Trophoblast cell (in vitro differentiated cells and primary cell): ENCODE data around the gene CD40LG.

Experiments used
- DNase-seq, 2 donors: peaks; one replicate each; pipeline ENCODE4 v3.0.0-alpha.2; 2016
- H2AFZ ChIP-seq: 2 replicates; pipeline ENCODE4 v1.6.1; 2013; ENCODE audit warnings: low read length, moderate library complexity, mild to moderate bottlenecking; ENCODE audit not compliant: insufficient read depth, poor library complexity
- H2AK5ac ChIP-seq: 2 replicates; pipeline ENCODE4 v1.6.1; 2013; ENCODE audit warnings: mild to moderate bottlenecking, low read length
- H2BK120ac ChIP-seq: 2 replicates; pipeline ENCODE4 v1.6.1; 2013; ENCODE audit warnings: low read length, mild to moderate bottlenecking, moderate library complexity; ENCODE audit not compliant: insufficient read depth, poor library complexity
- H2BK12ac ChIP-seq: 2 replicates; pipeline ENCODE4 v1.6.1; 2013; ENCODE audit warnings: mild to moderate bottlenecking, low read length, moderate library complexity
- H2BK5ac ChIP-seq: 2 replicates; pipeline ENCODE4 v1.6.1; 2013; ENCODE audit warnings: low read length, low read depth, moderate library complexity, mild to moderate bottlenecking; ENCODE audit not compliant: poor library complexity
- H3K14ac ChIP-seq: 2 replicates; pipeline ENCODE4 v1.6.1; 2013; ENCODE audit warnings: mild to moderate bottlenecking, low read length
- H3K18ac ChIP-seq: 2 replicates; pipeline ENCODE4 v1.6.1; 2013; ENCODE audit warnings: mild to moderate bottlenecking, low read length
- H3K23ac ChIP-seq: 2 replicates; pipeline ENCODE4 v1.6.1; 2013; ENCODE audit warnings: low read length
- H3K27ac ChIP-seq: 2 replicates; pipeline ENCODE4 v1.5.1; 2013; ENCODE audit warnings: low read depth, mild to moderate bottlenecking, inconsistent platforms, low read length, moderate library complexity
- H3K27me3 ChIP-seq: 2 replicates; pipeline ENCODE4 v1.6.1; 2013; ENCODE audit warnings: inconsistent platforms, mild to moderate bottlenecking, low read length, moderate library complexity; ENCODE audit not compliant: insufficient read depth
- H3K36me3 ChIP-seq, 2 experiments: 1 replicate in 1 of 2; 2 replicates in 1 of 2; pipeline ENCODE4 v1.6.1; 2013; ENCODE audit warnings: low read length in 2 of 2, mild to moderate bottlenecking in 2 of 2, moderate library complexity in 1 of 2; ENCODE audit not compliant: insufficient read depth in 2 of 2, control insufficient read depth in 1 of 2
- H3K4ac ChIP-seq: 2 replicates; pipeline ENCODE4 v1.6.1; 2013; ENCODE audit warnings: low read depth, mild to moderate bottlenecking, low read length, moderate library complexity
- H3K4me1 ChIP-seq, 2 experiments: 1 replicate in 1 of 2; 2 replicates in 1 of 2; pipeline ENCODE4 v1.6.1; 2013; ENCODE audit warnings: low read length in 2 of 2, mild to moderate bottlenecking in 2 of 2, moderate library complexity in 1 of 2; ENCODE audit not compliant: insufficient read depth in 2 of 2, control insufficient read depth in 1 of 2
- H3K4me2 ChIP-seq: 2 replicates; pipeline ENCODE4 v1.6.1; 2013; ENCODE audit warnings: inconsistent platforms, mild to moderate bottlenecking, low read length, moderate library complexity
- H3K4me3 ChIP-seq: 2 replicates; pipeline ENCODE4 v1.5.1; 2013; ENCODE audit warnings: mild to moderate bottlenecking, low read depth, low read length, inconsistent platforms
- H3K79me1 ChIP-seq: one replicate; pipeline ENCODE4 v1.6.1; 2013; ENCODE audit warnings: low read length
- H3K79me2 ChIP-seq: 2 replicates; pipeline ENCODE4 v1.6.1; 2013; ENCODE audit warnings: low read length, mild to moderate bottlenecking; ENCODE audit not compliant: control insufficient read depth, insufficient read depth, poor library complexity
- H3K9ac ChIP-seq: 2 replicates; pipeline ENCODE4 v1.6.1; 2013; ENCODE audit warnings: mild to moderate bottlenecking, low read length
- H3K9me3 ChIP-seq: 2 replicates; pipeline ENCODE4 v1.6.1; 2013; ENCODE audit warnings: low read depth, mild to moderate bottlenecking, control low read depth, inconsistent platforms, low read length; ENCODE audit not compliant: insufficient read depth
- H4K12ac ChIP-seq: 2 replicates; pipeline ENCODE4 v1.6.1; 2013; ENCODE audit warnings: low read depth, mild to moderate bottlenecking, low read length, moderate library complexity
- H4K8ac ChIP-seq: 2 replicates; pipeline ENCODE4 v1.6.1; 2013; ENCODE audit warnings: low read depth, mild to moderate bottlenecking, low read length, moderate library complexity
- H4K91ac ChIP-seq: one replicate; pipeline ENCODE4 v1.6.1; 2013; ENCODE audit warnings: low read depth, mild to moderate bottlenecking, low read length, moderate library complexity
- WGBS: extraction: QIAGEN DNeasy Blood & Tissue Kit; methylation state at CpG from one replicate; pipeline ENCODE4 v1.1.7; 2013; ENCODE audit warnings: missing lambda C conversion rate; ENCODE audit not compliant: insufficient read length, insufficient coverage; ENCODE audit errors: extremely low coverage; 5-methylcytosine and 5-hydroxymethylcytosine counted together

CD40LG gene

GRCh38 chrX:136658151-136658550 is 10.2 kb downstream of the CD40LG start:
- no peak overlapping the region for H3K4ac ChIP-seq
- H3K9me3 ChIP-seq, result no peaks in the 10 kb centered on the region
- no peak for DNase-seq
- H3K18ac ChIP-seq, result no peak overlapping the region
- no peak overlapping the region for H2AK5ac ChIP-seq
- no peak overlapping the region for H4K12ac ChIP-seq
- H2BK5ac ChIP-seq, result no peak overlapping the region
- no peaks in the 10 kb centered on the region for H3K4me1 ChIP-seq
- no peak overlapping the region for H3K4me2 ChIP-seq
- no peak overlapping the region for H4K91ac ChIP-seq
- no peak overlapping the region for H3K14ac ChIP-seq
- no peak overlapping the region for H3K9ac ChIP-seq
- no peak overlapping the region for H2AFZ ChIP-seq
- H3K27ac ChIP-seq, result no peak overlapping the region
- no peak overlapping the region for H4K8ac ChIP-seq
- H2BK12ac ChIP-seq, result no peak overlapping the region
- WGBS, result no CpG with 5 or more reads among the region's 5 CpGs
- no peaks in the 10 kb centered on the region for H3K36me3 ChIP-seq
- no peak overlapping the region for H3K23ac ChIP-seq
- no peak overlapping the region for H2BK120ac ChIP-seq
- no peaks in the 10 kb centered on the region for H3K79me1 ChIP-seq
- H3K79me2 ChIP-seq, result no peaks in the 10 kb centered on the region
- no peak overlapping the region for H3K4me3 ChIP-seq
- H3K27me3 ChIP-seq, result no peaks in the 10 kb centered on the region

DNA sequence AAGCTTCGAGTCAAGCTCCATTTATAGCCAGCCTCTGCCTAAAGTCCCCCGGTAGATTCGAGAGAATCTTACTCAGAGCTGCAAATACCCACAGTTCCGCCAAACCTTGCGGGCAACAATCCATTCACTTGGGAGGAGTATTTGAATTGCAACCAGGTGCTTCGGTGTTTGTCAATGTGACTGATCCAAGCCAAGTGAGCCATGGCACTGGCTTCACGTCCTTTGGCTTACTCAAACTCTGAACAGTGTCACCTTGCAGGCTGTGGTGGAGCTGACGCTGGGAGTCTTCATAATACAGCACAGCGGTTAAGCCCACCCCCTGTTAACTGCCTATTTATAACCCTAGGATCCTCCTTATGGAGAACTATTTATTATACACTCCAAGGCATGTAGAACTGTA is 11.2 kb downstream of the CD40LG start:
- WGBS, result no CpG with 5 or more reads among the region's 9 CpGs
- Histone ChIP-seq H2AFZ (no peak overlapping the region), H3K4me1 (no peaks in the 10 kb centered on the region), H3K9me3 (no peaks in the 10 kb centered on the region), H4K8ac (no peak overlapping the region), H2BK12ac (no peak overlapping the region), H2BK5ac (no peak overlapping the region), H3K79me2 (no peaks in the 10 kb centered on the region), H3K27ac (no peak overlapping the region), H3K14ac (no peak overlapping the region), H2AK5ac (no peak overlapping the region), H3K18ac (no peak overlapping the region), H3K4me3 (no peak overlapping the region), H4K12ac (no peak overlapping the region), H4K91ac (no peak overlapping the region), H3K4ac (no peak overlapping the region), H2BK120ac (no peak overlapping the region), H3K9ac (no peak overlapping the region), H3K23ac (no peak overlapping the region), H3K27me3 (no peaks in the 10 kb centered on the region), H3K4me2 (no peak overlapping the region), H3K36me3 (no peaks in the 10 kb centered on the region), H3K79me1 (no peaks in the 10 kb centered on the region)
- no peak for DNase-seq

GRCh38 chrX:136660896-136661295 is 12.9 kb downstream of the CD40LG start:
- Histone ChIP-seq H3K27ac (no peak overlapping the region), H2BK5ac (no peak overlapping the region), H3K4me3 (no peak overlapping the region), H3K9me3 (no peaks in the 10 kb centered on the region), H3K4ac (no peak overlapping the region), H4K12ac (no peak overlapping the region), H3K4me1 (no peaks in the 10 kb centered on the region), H3K9ac (no peak overlapping the region), H3K36me3 (no peaks in the 10 kb centered on the region), H3K18ac (no peak overlapping the region), H3K14ac (no peak overlapping the region), H3K27me3 (no peaks in the 10 kb centered on the region), H2BK120ac (no peak overlapping the region), H2BK12ac (no peak overlapping the region), H3K23ac (no peak overlapping the region), H3K79me2 (no peaks in the 10 kb centered on the region), H2AK5ac (no peak overlapping the region), H4K91ac (no peak overlapping the region), H3K4me2 (no peak overlapping the region), H4K8ac (no peak overlapping the region), H2AFZ (no peak overlapping the region), H3K79me1 (no peaks in the 10 kb centered on the region)
- WGBS, result no CpG with 5 or more reads among the region's 1 CpG
- no peak for DNase-seq

DNA sequence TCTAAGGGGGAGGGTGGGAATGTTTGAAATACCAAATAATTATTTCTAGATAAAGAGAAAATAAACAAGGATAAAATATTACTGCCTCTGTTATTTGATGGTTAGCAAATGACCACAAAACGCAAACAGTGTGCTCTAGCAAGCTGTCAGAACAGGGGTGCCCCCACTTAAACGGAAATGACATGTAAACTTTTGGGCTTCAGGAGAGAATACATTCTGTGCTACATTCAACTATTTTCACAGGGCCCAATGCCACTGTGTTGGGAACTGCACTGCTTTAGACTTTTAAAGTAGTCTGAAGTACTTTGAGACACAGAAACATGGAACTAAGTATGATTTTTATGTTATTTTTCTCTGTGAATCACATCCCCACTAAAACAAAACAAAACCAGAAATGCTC is 14.1 kb downstream of the CD40LG start:
- Histone ChIP-seq H3K27ac (no peak overlapping the region), H3K36me3 (no peaks in the 10 kb centered on the region), H3K18ac (no peak overlapping the region), H3K9ac (no peak overlapping the region), H3K4me3 (no peak overlapping the region), H2BK5ac (no peak overlapping the region), H3K27me3 (no peaks in the 10 kb centered on the region), H3K79me2 (no peaks in the 10 kb centered on the region), H3K4me1 (no peaks in the 10 kb centered on the region), H2BK120ac (no peak overlapping the region), H4K8ac (no peak overlapping the region), H3K9me3 (no peaks in the 10 kb centered on the region), H2BK12ac (no peak overlapping the region), H3K4ac (no peak overlapping the region), H3K23ac (no peak overlapping the region), H2AK5ac (no peak overlapping the region), H3K4me2 (no peak overlapping the region), H4K12ac (no peak overlapping the region), H4K91ac (no peak overlapping the region), H3K14ac (no peak overlapping the region), H3K79me1 (no peaks in the 10 kb centered on the region), H2AFZ (no peak overlapping the region)
- WGBS, result no CpG with 5 or more reads among the region's 2 CpGs
- no peak for DNase-seq
